Pancreas (tissue), 10 donors: ENCODE results near the gene PBRM1. TPM values are rescaled to one million over a fixed set of nuclear protein-coding genes. Genes with fewer than 3 reads are reported as not detected.
A peak's percentile ranks its signal among the peaks of the same experiment; 100 is the strongest.
"Not testable (repeated sequence)": the region's sequence is repeated elsewhere in the genome, so short reads cannot be mapped to it uniquely, and the experiment has no call there.

Source experiments
- ATAC-seq, 4 donors: fragments of 200-7000 bp; cut with Tn5 transposase; one replicate each; pipeline versions ENCODE4 v1.8.0 to v1.9.1; 2020; ENCODE audit warnings: mild to moderate bottlenecking in 4 of 4, moderate library complexity in 4 of 4
- DNase-seq, 6 donors: peaks; one replicate each; pipeline ENCODE4 v3.0.0-alpha.2; 2020
- FAIRE-seq: peaks from 2 replicates; lab custom pipeline; 2012; peaks lifted over from hg19 to GRCh38; lab: Jason Lieb, UNC
- H3K27ac ChIP-seq, 4 donors: fragments of 200-600 bp; sonication (generic); 1 replicate in 3 of 4; 2 replicates in 1 of 4; pipeline versions ENCODE4 v1.5.0 to v1.8.0; 2020
- H3K27me3 ChIP-seq, 4 donors: fragments of 200-600 bp; one replicate each; pipeline ENCODE4 v1.8.0; 2021
- H3K36me3 ChIP-seq, 3 donors: fragments of 200-600 bp; sonication (generic) in 1 of 3; one replicate each; pipeline versions ENCODE4 v1.5.0 to v1.8.0; 2020 to 2021
- H3K4me1 ChIP-seq, 3 donors: fragments of 200-600 bp; one replicate each; pipeline ENCODE4 v1.8.0; 2021
- H3K4me3 ChIP-seq, 4 donors: fragments of 200-600 bp; sonication (generic) in 2 of 4; one replicate each; pipeline versions ENCODE4 v1.5.0 to v1.8.0; 2020 to 2021
- H3K9me3 ChIP-seq, 4 donors: fragments of 200-600 bp; one replicate each; pipeline ENCODE4 v1.8.0; 2021
- CTCF ChIP-seq, 4 donors: fragments of 200-600 bp; sonication (generic) in 3 of 4; IDR thresholded peaks; one replicate each; pipeline versions ENCODE4 v1.5.0 to v1.8.0; 2021; ENCODE audit warnings: antibody characterized with exemption in 4 of 4
- WGBS, 2 donors: extraction: QIAGEN DNeasy Blood & Tissue Kit; methylation state at CpG; one replicate each; pipeline ENCODE4 v1.1.7; 2013; 5-methylcytosine and 5-hydroxymethylcytosine counted together
- intact Hi-C, 3 donors: fragments of 100-400 bp; cut with DNase I; formaldehyde crosslinking; loops; one replicate each; pipeline versions ENCODE4 v1.11.1 to v1.14.2; 2022
- polyA plus RNA-seq, 2 donors: library from polyadenylated mRNA; stranded (reverse); fragments of 200-250 nt; gene quantifications; one replicate each; pipeline ENCODE4 v1.2.3, GENCODE V29; 2013
- total RNA-seq, 6 donors: library from RNA; stranded (reverse); fragmentation: NEBNext Ultra II Directional in 4 of 6; extraction: Animal tissue kit (Norgen Biotek cat#: 25700) in 4 of 6; gene quantifications; one replicate each; pipeline versions ENCODE4 v1.2.1 to v1.2.4, GENCODE V29; 2021 to 2023
- donor health status: healthy with polysubstance abuse.
- donor health status: DM: no; HTN: no; CAD: no; lungs with moderate emphysema.
- donor health status: DM: no; HTN: no; CAD: no.
- donor health status: control.
- donor health status: control.
- donor health status: Bipolar disorder and iron deficiency.
- donor health status: DM: yes; HTN: yes; CAD: no.
- donor health status: DM: no; HTN: no; CAD: no.
- donor health status: DM: no; HTN: no; CAD: no.
- donor health status: DM: yes; HTN: yes; CAD: no.

Gene PBRM1
- total RNA-seq: 10 to 100 TPM; 18.3 to 34.9 (median 27.1) TPM
- 1 to 10 TPM; 7.4 to 9.6 TPM for polyA plus RNA-seq

GRCh38 chr3:52685709-52686691 lies at the start of gene PBRM1, which contains the start of gene GNL3:
Gene PBRM1, minus strand, starts transcription at chr3:52685913.
Gene GNL3, plus strand, starts transcription at chr3:52686032. Its CDS starts 61 bp downstream, at chr3:52686093.
- H3K4me1 ChIP-seq: peaks cover 28 to 47% (median 32%) of the 10 kb centered on the region in 3 donors
- 0 to 1% methylated on average over 77 to 82 of the region's 82 CpGs for whole genome bisulfite sequencing, 2 donors
- intact Hi-C loops: no loop called here

GRCh38 chr3:52733256-52733891 lies 47.7 kb upstream of the PBRM1 start:
- no peak for FAIRE-seq

More at GRCh38 chr3:52685709-52686691, at the start of gene PBRM1, which contains the start of gene GNL3:
- ATAC-seq (peak; percentile 90 to 96 (median 92)), DNase-seq (peak; percentile 92 to 98 (median 94)), FAIRE-seq (no peak)
- TF ChIP-seq CTCF (IDR thresholded peaks at IDR 0.05): no peak
- H3K36me3 ChIP-seq: peaks cover 4 to 33% (median 32%) of the 10 kb centered on the region in 3 donors
- H3K4me3 ChIP-seq: peak within 1 kb of the TSS; percentile 42 to 88 (median 76)
- H3K27me3 ChIP-seq: no peaks in the 10 kb centered on the region
- H3K27ac ChIP-seq: peak within 1 kb of the TSS; percentile 79 to 97 (median 92)
- no peaks in the 10 kb centered on the region for H3K9me3 ChIP-seq

GRCh38 chr3:52731590-52731989 lies 45.9 kb upstream of the PBRM1 start:
- 83% methylated on average over 14 of the region's 14 CpGs for WGBS, 2 donors
- Histone ChIP-seq H3K27ac (no peak overlapping the region), H3K9me3 (no peaks in the 10 kb centered on the region), H3K4me1 (no peaks in the 10 kb centered on the region), H3K4me3 (no peak overlapping the region), H3K36me3 (peaks cover 0 to 21% (median 0%) of the 10 kb centered on the region in 3 donors), H3K27me3 (no peaks in the 10 kb centered on the region)
- DNase-seq (no peak), FAIRE-seq (no peak), ATAC-seq (no peak)
- no peak for TF ChIP-seq CTCF (IDR thresholded peaks at IDR 0.05)
- intact Hi-C loops: no loop called here

More at GRCh38 chr3:52733256-52733891, 47.7 kb upstream of the PBRM1 start:
- WGBS, 2 donors: 83 to 84% methylated on average over 10 of the region's 10 CpGs
- DNase-seq (no peak), ATAC-seq (no peak)
- Histone ChIP-seq H3K9me3 (no peaks in the 10 kb centered on the region), H3K4me3 (no peak overlapping the region), H3K27me3 (no peaks in the 10 kb centered on the region), H3K4me1 (no peaks in the 10 kb centered on the region), H3K36me3 (peaks cover 0 to 25% (median 0%) of the 10 kb centered on the region in 3 donors), H3K27ac (no peak overlapping the region)
- intact Hi-C loops: no loop called here
- no peak for TF ChIP-seq CTCF (IDR thresholded peaks at IDR 0.05)

GRCh38 chr3:52730681-52731080 lies 45.0 kb upstream of the PBRM1 start:
- no peak for DNase-seq
- no peak overlapping the region for H3K27ac ChIP-seq
- peaks cover 0 to 21% (median 0%) of the 10 kb centered on the region in 3 donors for H3K36me3 ChIP-seq
- no peak for FAIRE-seq
- ATAC-seq: no peak
- H3K9me3 ChIP-seq: no peaks in the 10 kb centered on the region
- no peak for TF ChIP-seq CTCF (IDR thresholded peaks at IDR 0.05)
- no peaks in the 10 kb centered on the region for H3K4me1 ChIP-seq
- H3K27me3 ChIP-seq: no peaks in the 10 kb centered on the region
- intact Hi-C loops: no loop called here
- no peak overlapping the region for H3K4me3 ChIP-seq

GRCh38 chr3:52728753-52729152 lies 43.0 kb upstream of the PBRM1 start:
- H3K4me1 ChIP-seq, H3K9me3 ChIP-seq, H3K27me3 ChIP-seq, ATAC-seq, DNase-seq, intact Hi-C loops, FAIRE-seq, H3K27ac ChIP-seq, H3K4me3 ChIP-seq: not testable (repeated sequence)
- WGBS, 2 donors: 35 to 38% methylated on average over 3 of the region's 3 CpGs
- peaks cover 0 to 18% (median 0%) of the 10 kb centered on the region in 3 donors for H3K36me3 ChIP-seq
